KG1 (cell line): ENCODE results near the gene CSNK1A1.
"Not testable (repeated sequence)": the region's sequence is repeated elsewhere in the genome, so short reads cannot be mapped to it uniquely, and the experiment has no call there.

Source experiments
- DNase-seq: peaks from one replicate; lab custom pipeline; 2025; lab: John Stamatoyannopoulos, UW

Gene CSNK1A1

DNA sequence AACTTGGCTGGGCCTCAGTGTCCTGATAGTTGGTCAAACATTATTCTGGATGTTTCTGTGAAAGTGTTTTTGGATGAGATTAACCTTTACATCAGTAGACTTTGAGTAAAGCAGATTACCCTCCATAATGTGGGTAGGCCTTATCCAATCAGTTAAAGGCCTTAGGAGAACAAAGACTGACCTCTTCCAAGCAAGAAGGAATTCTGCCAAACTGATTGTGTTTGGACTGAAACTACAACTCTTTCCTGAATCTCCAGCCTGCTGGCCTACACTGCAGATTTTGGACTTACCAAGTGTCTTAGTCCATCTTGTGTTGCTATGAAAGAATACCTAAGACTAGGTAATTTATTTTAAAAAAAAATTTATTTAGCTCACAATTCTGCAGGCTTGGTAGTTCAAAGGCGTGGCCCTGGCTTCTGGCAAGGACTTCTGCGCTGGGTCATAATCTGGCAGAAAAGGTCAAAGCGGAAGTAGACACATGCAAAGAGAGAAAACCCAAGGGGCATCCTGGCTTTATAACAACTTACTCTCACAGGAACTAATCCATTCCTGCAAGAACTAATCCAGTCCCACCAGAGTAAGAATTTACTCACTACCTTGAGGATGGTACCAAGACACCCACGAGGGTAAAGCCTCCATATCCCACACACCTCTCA is 21.5 kb upstream of the CSNK1A1 start:
- DNase-seq, result no peak

DNA sequence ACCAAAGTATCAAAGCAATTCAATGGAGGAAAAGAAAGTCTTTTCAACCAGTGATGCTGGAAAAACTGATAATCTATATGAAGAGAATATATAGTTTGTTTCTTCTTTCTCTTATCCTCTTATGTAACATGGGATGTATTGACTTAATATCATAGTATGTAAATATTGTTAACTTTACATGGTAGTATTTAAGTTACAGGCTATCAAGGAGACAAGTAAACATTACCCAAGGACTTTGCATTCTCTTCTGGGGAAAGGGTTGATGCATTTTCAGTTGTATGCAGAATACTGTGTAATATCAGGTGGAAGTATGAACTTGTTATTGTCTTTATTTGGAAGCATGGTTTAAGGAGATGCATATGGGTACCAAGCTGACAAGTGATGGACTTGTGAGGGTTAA is 20.9 kb upstream of the CSNK1A1 start:
- no peak for DNase-seq

DNA sequence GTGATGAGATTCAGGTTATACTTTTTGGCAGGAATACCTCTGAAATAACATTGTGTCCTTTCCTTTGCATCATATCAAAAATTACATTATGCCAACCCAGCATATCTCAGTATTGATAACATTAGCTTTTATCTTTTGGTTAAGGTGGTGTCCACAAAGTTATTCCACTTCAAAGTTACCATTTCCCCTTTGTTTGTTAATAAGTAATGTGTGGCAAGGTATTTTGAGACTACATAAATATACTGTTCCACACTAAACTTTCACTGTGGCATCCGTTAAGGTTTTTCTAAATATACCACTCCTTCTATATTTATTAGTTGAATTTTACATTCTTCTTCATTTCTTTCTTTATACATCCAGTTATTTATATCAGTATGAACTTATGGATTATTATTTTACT is 16.0 kb upstream of the CSNK1A1 start:
- DNase-seq, result no peak

DNA sequence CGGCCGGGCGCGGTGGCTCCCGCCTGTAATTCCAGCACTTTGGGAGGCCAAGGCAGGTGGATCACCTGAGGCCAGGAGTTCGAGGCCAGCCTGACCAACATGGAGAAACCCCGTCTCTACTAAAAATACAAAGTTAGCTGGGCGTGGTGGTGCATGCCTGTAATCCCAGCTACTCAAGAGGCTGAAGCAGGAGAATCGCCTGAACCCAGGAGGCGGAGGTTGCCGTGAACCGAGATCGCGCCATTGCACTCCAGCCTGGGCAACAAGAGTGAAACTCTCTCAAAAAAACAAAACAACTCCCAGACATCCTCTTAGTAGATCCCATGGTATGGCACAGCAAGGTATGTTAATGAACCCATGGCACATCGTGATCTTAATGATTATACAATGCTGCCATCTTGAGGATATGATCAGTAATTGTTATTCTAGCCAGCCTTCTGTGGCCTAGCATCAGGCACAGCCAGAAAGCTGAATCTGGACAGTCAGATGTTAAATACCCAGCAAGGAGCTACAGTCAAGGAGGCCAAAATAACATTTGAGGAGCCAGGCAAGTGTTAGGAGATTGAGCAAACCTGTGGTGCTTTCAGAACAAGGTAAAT is 13.4 kb upstream of the CSNK1A1 start:
- peak; percentile 2 for DNase-seq

DNA sequence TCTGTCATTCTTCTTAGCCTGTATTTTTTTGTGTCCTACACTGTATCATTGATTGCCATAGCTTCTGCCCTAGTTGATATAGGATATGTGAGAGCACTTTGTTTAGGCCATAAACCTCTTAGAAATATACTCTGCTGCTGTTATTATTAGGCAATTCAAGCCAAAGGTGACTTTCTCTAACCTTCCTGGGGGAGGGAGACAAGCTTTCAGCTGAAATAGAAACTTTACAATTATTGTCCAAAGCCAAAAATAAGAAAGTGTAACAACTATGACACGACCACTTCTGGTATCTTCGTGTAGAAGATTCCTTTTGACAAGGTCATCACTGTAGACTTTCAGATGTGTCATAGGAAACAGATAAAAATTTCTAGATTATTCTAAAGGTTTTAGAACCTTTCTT is 12.2 kb upstream of the CSNK1A1 start:
- DNase-seq, result no peak

DNA sequence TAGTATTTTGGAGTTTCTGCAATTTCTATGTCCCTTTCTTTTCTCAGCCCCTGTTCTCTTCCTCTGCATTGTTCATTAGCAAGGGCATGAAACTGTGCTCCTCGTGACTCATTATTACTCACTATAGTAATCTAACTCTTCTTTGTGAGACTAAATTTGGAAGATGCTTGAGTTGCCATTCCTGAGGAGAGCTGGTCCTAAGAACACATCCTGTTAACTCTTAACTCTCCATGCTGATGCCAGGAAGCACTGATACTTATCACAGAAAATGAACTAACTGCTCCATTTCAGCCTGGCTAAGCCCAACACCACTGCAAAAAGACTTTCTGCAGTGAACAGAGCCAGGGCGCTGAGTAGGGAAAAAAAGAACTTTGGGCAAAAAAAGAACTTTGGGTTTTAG is 10.6 kb upstream of the CSNK1A1 start:
- DNase-seq, result no peak

DNA sequence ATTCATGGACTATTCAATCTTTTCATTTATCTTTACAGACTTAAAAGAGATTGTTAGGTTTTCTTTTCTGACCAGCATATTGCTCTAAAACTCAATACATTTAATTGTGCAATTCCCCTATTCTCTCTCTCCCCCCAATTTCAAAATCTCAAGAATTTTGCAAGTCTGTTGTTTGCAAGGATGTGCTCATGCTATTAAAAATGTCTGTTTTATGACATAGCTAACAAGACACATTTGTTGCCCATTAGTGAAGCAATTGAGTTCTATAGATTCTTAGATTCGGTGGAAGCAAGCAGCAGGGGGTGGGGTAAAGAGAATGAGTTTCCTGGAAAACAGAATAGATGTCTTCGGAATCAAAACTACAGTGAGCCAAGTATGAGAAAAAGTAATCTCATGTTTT is 8.5 kb upstream of the CSNK1A1 start:
- no peak for DNase-seq

DNA sequence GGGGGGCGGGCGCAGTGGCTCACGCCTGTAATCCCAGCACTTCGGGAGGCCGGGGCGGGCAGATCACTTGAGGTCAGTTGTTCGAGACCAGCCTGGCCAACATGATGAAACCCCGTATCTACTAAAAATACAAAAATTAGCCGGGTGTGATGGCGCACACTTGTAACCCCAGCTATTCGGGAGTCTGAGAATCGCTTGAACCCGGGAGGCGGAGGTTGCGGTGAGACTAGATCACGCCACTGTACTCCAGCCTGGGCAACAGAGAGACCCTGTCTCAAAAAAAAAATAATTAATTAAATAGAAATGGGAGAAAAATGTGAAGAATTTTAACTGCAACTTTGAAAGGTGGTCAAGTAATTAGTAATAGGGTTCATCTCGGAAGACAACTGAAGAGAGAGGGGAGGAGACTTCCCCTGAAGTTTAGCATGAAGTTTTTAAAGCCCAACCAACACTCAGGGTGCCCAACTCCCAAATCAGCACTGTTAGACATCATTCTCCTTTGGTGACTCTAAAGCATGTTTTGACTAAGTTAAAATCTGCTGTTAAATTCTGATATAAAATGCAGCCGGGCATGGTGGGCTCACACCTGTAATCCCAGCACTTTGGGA is 1.4 kb upstream of the CSNK1A1 start:
- no peak for DNase-seq

DNA sequence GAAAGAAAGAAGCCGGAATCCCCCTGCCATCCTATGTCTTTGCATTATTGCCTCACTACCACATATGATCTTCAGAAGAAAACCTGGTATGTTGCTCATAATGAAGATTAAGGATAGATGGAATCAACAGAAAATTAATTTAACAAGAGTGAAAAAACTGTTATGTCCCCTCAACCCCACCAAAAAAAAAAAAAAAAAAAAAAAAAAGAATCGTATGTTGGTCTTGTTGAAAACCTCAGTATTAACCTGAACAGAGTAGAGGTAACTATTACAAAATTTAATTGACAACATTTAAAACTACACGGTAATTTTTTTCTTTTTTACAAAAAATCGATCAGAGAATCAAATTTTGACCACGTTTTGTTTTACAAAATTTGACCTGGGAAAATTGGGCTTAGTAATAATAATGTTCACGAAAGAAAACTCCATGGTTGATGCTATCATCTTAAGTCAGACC is 827 bp upstream of the CSNK1A1 start:
- DNase-seq, result no peak

DNA sequence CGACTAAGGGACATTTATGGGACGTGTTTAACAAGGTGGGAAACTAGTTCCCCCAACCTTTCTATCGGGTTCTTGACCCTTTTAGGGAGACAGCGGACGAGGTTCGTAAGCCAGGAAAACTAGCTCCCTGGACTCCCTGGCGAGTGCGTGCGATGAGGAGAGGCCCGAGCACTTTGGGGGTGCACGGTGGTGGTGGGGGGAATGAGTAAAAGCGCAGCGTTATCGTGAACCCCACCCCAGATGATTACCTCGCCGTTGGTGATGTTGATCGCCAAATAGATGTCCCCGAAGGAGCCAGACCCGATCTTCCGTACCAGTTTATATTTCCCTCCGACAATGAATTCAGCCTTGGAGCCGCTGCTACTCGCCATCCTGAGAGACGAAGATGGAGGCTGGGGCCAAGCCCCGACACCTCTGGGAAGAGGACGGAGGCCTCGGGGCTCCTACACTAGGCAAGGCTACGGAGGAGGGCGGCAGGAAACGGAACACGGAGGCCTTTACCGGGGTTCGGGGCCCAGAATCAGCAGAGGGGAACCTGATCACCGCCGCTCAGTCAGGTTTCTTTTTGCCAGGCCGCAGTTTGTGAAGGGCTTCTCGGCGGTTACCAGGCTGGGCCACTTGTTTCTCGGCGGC is 529 bp downstream of the CSNK1A1 start:
- DNase-seq, result no peak

DNA sequence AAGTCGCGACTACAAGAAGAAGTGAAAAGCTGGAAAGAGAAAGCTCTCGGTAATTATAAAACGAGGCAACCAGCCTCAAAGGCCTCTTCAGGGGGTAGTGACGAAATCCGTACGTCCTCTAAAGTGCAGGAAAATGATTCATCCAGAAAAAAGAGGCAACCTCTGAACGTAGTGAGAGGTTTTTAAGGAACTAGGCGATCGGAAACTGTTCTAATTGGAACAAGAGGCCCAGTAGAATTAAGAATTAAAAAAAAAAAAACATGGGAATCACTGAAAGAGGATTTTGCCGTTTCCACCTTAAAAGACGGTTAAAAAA is 1.0 kb downstream of the CSNK1A1 start:
- no peak for DNase-seq

DNA sequence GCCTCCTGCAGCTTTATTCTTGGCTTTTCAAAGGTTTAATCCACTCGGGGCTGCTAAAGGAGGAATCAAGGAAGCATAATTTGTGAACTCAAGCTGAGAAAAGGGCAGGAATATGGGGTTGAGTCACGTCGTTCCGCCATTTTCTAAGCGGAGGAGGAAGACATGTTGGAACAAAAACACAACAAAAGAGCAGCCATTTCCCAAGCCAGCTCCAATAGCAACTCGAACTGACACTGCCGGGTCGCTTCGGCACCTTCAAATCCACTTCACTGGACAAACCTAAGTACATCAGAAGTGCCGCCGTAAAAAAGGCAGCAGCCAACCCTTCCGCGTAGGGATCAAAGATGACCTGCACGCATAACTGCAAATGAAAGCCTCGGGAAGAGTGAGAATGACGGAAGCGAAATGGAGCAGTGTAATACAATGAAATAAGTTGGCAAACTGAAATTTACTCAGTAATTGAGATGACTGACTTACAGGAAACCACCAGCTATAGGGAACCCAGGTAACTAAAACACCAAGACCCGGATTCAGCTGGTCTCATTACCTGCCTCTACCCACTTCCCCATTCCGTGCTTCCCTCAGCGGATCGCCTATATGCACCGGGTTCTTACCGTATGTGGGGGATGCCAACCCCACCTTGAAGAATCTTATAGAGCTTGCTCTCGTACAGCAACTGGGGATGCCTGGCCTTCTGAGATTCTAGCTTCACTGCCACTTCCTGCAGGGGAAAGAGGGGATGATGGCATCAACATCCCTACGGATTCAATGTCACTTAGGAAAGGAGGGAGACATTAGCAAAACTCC is 1.6 kb downstream of the CSNK1A1 start:
- DNase-seq, result peak; percentile 2

DNA sequence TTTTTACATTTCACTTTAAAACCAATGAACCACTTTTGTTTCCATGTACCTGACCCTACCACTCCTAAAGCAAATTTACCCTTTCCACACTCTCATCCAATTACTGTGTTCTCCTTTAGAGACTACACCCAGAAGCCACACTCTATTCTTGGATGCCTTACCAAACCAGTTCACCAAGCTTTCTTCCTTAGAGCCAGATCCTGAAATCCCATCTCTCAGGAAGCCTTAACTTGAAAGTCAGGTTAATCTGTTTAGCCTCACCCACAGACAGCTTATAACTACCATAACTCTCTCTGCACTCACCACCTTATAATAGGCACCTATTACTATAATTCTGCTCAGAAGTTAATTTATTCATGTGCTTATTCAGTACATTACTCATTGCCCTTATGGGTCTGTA is 4.3 kb downstream of the CSNK1A1 start:
- DNase-seq, result no peak

DNA sequence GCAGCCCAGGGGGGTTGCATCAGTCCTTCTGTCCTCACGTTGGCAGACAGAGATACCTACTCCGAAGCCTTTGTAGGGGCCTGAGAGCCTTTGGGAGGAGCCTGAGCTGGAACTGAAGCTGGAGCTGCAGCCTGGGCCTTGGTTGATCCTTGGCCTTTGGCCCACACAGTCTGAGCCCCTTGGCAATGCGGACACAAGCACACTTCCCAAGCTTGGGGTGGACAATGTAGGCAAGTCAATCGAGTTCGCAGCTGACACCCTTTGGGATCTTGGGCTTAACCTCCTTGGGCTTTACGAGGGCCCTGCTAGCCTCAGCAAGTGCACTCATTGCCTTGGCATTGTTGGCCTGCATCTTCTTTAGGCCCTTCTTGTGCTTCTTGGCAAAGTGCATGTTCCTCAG is 5.9 kb downstream of the CSNK1A1 start:
- DNase-seq, result no peak

DNA sequence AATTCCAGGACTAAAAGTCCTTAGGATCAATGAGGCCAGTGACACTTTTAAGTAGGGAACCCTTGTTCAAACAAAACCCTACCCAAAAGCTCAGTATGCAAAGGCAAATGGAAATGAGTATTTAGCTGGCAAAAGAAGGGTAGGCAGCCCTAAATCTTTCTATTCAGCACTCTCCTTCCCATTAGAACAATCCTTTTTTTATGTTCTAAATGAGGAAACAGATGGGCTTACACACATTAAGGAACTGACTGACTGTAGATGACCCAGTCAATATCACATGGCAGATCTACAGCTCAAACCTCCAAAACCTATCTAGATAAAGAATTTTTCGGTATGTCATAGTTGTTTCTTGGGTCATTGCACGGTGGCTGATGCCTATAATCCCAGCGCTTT is 7.2 kb downstream of the CSNK1A1 start:
- no peak for DNase-seq

DNA sequence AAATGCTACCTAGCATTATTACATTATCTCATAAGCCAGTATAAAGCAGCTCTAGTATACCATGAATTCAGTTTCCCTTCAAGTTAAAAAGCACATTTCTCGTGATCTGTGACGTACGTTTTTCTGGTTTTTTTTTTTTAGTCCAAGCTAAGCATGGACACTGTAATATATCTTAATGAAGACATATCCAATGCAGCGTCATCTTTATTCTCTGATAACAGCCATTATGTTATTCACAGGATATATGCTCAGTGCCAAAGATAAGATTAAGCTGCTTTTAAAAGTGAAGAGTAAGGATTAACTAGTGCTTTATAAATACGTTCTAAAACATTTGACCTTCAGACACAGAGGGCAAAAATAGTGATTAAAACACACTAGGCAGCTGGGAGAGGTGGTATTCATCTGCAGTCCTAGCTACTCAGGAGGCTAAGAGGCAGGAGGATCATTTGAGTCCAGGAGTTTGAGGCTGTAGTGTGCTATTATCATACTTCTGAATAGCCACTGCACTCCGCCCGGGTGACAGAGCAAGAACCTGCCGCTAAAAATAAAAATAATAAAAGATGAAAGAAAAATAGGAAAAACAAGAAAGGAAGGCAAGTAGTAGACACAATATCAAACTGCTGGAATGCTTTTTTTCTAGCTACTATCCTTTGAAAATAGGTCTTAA is 7.7 kb downstream of the CSNK1A1 start:
- no peak for DNase-seq

DNA sequence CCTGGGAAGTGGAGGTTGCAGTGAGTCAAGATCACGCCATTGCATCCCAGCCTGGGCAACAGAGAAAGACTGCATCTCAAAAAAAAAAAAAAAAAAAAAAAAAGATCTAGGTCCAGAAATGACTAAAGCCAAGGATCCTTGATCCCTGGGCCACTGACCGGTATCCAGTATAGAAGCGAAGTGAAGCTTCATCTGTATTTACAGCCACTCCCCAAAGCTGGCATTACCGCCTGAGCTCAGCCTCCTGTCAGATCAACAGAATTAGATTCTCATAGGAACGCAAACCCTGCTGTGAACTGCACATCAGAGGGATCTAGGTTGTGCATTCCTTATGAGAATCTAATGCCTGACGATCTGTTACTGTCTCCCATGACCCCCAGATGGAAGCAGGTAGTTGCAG is 9.3 kb downstream of the CSNK1A1 start:
- no peak for DNase-seq

DNA sequence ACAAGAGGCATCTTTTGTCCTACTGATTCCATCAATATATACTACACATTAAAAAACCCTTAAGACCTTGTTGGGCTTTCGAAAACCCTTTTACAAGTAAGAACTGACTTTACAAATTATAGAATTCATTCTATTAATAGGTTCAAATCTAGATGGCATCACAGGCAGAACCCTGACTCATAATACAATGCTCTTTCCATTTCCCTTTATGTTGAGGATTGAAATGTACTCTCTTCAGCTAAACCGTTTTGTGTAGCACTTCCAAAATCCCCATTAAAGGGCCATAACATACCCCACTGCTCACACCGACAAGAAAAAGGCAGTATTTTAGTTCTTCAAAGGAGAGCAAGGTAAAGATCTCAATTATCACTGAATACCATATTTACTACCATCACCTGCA is 11.2 kb downstream of the CSNK1A1 start:
- DNase-seq, result no peak

DNA sequence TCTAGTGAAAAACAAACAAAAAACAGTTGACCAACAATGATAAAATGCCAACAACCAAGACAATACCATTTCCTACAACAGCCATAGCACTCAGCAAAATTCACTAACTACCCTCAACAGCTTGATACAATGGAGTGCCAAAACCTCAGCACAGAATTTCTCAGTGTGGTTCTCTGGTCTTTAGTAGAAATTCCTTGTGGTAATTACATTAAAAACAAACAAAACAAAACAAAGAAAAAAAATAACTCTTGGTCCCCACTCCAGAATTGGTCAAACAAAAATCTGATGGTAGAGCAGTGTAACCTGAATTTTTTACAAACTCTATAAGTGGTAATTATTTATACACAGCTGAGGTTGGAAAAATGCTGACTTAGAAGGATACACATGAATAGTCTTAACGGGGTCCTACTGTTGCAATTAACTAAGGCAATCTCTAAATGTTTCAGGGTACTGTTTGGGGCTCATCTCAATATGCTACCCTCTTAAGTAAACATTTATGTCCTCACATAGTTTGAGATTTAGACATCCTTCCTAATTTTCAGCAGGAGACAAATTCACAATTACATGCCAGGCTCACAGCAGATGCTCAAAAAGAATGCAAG is 13.8 kb downstream of the CSNK1A1 start:
- DNase-seq, result no peak

DNA sequence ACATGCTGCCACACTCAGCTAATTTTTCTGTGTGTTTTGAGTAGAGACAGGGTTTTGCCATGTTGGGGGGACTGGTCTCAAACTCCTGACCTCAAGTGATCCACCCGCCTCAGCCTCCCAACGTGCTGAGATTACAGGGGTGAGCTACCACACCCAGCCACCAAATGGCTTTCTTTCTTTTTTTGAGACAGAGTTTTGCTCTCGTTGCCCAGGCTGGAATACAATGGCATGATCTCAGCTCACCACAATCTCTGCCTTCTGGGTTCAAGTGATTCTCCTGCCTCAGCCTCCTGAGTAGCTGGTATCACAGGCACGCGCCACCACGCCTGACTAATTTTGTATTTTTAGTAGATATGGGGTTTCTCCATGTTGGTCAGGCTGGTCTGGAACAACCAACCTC is 15.5 kb downstream of the CSNK1A1 start:
- DNase-seq, result not testable (repeated sequence)

DNA sequence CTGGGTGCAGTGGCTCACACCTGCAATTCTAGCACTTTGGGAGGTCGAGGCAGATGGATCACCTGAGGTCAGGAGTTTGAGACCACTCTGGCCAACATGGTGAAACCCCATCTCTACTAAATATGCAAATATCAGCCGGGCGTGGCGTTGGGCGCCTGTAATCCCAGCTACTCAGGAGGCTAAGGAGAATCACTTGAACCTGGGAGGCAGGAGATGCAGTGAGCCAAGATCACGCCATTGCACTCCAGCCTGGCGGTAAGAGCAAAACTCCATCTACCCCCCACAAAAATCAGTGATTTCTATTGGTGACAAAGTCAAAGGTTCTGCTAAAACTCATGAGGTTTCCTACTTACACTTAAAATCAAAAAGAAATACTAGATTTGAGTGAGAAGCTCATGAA is 18.8 kb downstream of the CSNK1A1 start:
- DNase-seq, result no peak

DNA sequence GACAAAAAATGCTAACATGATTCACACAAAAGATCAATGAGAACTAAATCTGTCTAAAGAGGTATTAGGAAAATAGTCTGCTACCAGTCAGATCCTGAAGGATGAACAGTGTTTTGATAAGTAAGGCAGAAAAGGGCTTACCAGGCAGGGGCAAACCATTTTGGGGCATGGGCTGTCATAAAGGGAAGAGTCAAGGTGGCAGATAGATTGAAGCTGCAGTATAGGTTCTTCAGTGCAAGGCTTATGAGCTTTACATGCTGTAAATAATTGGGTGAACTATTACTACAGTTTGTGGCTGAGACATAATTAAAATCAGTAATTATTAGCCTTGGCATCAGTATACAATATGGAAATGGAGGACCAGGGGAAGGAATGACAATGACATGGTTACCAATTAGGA is 21.8 kb downstream of the CSNK1A1 start:
- no peak for DNase-seq
